Activated CD8-positive, alpha-beta memory T cell treated with anti-CD3 and anti-CD28 coated beads for 4 hours (primary cell): ENCODE results near the gene DIP2C.
"Not testable (repeated sequence)": the region's sequence is repeated elsewhere in the genome, so short reads cannot be mapped to it uniquely, and the experiment has no call there.

Experiments
- DNase-seq, 2 donors: peaks; one replicate each; pipeline ENCODE4 v3.0.0-alpha.2; 2020; ENCODE audit warnings: low read depth in 2 of 2

Gene DIP2C

GRCh38 chr10:597976-598375 is 91.5 kb downstream of the DIP2C start:
- no peak for DNase-seq

- DNase-seq, result no peak
Measured at GRCh38 chr10:596725-597345, 92.6 kb downstream of the DIP2C start.

GRCh38 chr10:596131-596530 is 93.3 kb downstream of the DIP2C start:
- DNase-seq, result not testable (repeated sequence)

GRCh38 chr10:595473-595872 is 94.0 kb downstream of the DIP2C start:
- no peak for DNase-seq

GRCh38 chr10:594584-595270 is 94.7 kb downstream of the DIP2C start:
- DNase-seq, result no peak

- no peak for DNase-seq
Measured at GRCh38 chr10:593901-594457, 95.5 kb downstream of the DIP2C start.

- no peak for DNase-seq
Measured at GRCh38 chr10:593421-593820, 96.0 kb downstream of the DIP2C start.

GRCh38 chr10:593016-593415 is 96.5 kb downstream of the DIP2C start:
- DNase-seq, result no peak

GRCh38 chr10:591646-592045 is 97.8 kb downstream of the DIP2C start:
- no peak for DNase-seq

GRCh38 chr10:590721-591120 is 98.7 kb downstream of the DIP2C start:
- DNase-seq, result no peak

- DNase-seq, result no peak
Measured at GRCh38 chr10:589961-590680, 99.3 kb downstream of the DIP2C start.

GRCh38 chr10:588246-589165 is 101.0 kb downstream of the DIP2C start:
- no peak for DNase-seq

GRCh38 chr10:586716-587115 is 102.8 kb downstream of the DIP2C start:
- DNase-seq, result no peak

GRCh38 chr10:586151-586550 is 103.3 kb downstream of the DIP2C start:
- DNase-seq, result no peak

- DNase-seq, result no peak
Measured at GRCh38 chr10:585502-585901, 104.0 kb downstream of the DIP2C start.

GRCh38 chr10:584497-585290 is 104.8 kb downstream of the DIP2C start:
- not testable (repeated sequence) for DNase-seq

- no peak for DNase-seq
Measured at GRCh38 chr10:583433-583832, 106.0 kb downstream of the DIP2C start.

GRCh38 chr10:581776-582330 is 107.6 kb downstream of the DIP2C start:
- no peak for DNase-seq

- DNase-seq, result no peak
Measured at GRCh38 chr10:580778-581177, 108.7 kb downstream of the DIP2C start.

GRCh38 chr10:576130-576465 is 113.4 kb downstream of the DIP2C start:
- DNase-seq, result no peak
